IPS-18c (cell line): Measurements from ENCODE around the gene OR9G1.

ENCODE experiments used
- H3K4me3 ChIP-seq: 2 replicates; pipeline ENCODE4 v1.7.0; 2013; ENCODE audit warnings: low read depth, mild to moderate bottlenecking, low read length, moderate library complexity; ENCODE audit not compliant: insufficient read depth
- H3K9me3 ChIP-seq: one replicate; pipeline ENCODE4 v1.6.1; 2013; ENCODE audit warnings: mild to moderate bottlenecking, low read length, moderate library complexity; ENCODE audit not compliant: control insufficient read depth, insufficient read depth

The OR9G1 gene

GRCh38 chr11:56751480-56751879 is 52.6 kb downstream of the OR9G1 start:
- H3K9me3 ChIP-seq = no peaks in the 10 kb centered on the region
- no peak overlapping the region for H3K4me3 ChIP-seq
